Ureter (tissue), 1 donor: ENCODE results near the gene CDK15. TPM values are rescaled to one million over a fixed set of nuclear protein-coding genes. Genes with fewer than 3 reads are reported as not detected.

ENCODE experiments used
- DNase-seq: peaks from one replicate; pipeline ENCODE4 v3.0.0-alpha.2; 2020; ENCODE audit warnings: low spot score
- total RNA-seq: library from RNA; stranded (reverse); gene quantifications from one replicate; pipeline ENCODE4 v1.2.4, GENCODE V29; 2023
- donor health status: DM: yes; HTN: yes; CAD: no.

CDK15 gene
- total RNA-seq, 1 donor from 2014 or later, result 2.3 TPM

- no peak for DNase-seq
These were observed 102.6 kb downstream of the CDK15 start for GRCh38 chr2:201908901-201909300.

- DNase-seq, result no peak
These were observed 103.0 kb downstream of the CDK15 start for GRCh38 chr2:201909348-201909747.

GRCh38 chr2:201909961-201910361, 103.6 kb downstream of the CDK15 start:
- DNase-seq, result no peak

GRCh38 chr2:201911372-201911771, 105.0 kb downstream of the CDK15 start:
- no peak for DNase-seq

- DNase-seq, result no peak
These were observed 106.9 kb downstream of the CDK15 start for GRCh38 chr2:201913201-201913600.

GRCh38 chr2:201915446-201915845, 109.1 kb downstream of the CDK15 start:
- no peak for DNase-seq

GRCh38 chr2:201916565-201916964, 110.2 kb downstream of the CDK15 start:
- no peak for DNase-seq

- DNase-seq, result no peak
These were observed 112.4 kb downstream of the CDK15 start for GRCh38 chr2:201918616-201919307.

GRCh38 chr2:201919308-201919634, 112.9 kb downstream of the CDK15 start:
- DNase-seq, result no peak

GRCh38 chr2:201923436-201924328, 117.3 kb downstream of the CDK15 start:
- DNase-seq, result no peak

- DNase-seq, result no peak
These were observed 118.1 kb downstream of the CDK15 start for GRCh38 chr2:201924453-201924852.

- DNase-seq, result no peak
These were observed 118.7 kb downstream of the CDK15 start for GRCh38 chr2:201925056-201925455.

- no peak for DNase-seq
These were observed 119.7 kb downstream of the CDK15 start for GRCh38 chr2:201926067-201926466.

- DNase-seq, result no peak
These were observed 122.0 kb downstream of the CDK15 start for GRCh38 chr2:201928363-201928762.

- DNase-seq, result no peak
These were observed 123.1 kb downstream of the CDK15 start for GRCh38 chr2:201929281-201930026.

GRCh38 chr2:201930043-201930442, 123.7 kb downstream of the CDK15 start:
- DNase-seq, result no peak

- DNase-seq, result no peak
These were observed 124.5 kb downstream of the CDK15 start for GRCh38 chr2:201930831-201931230.

GRCh38 chr2:201931475-201931874, 125.1 kb downstream of the CDK15 start:
- no peak for DNase-seq

- no peak for DNase-seq
These were observed 125.6 kb downstream of the CDK15 start for GRCh38 chr2:201931951-201932350.

- DNase-seq, result no peak
These were observed 126.2 kb downstream of the CDK15 start for GRCh38 chr2:201932511-201932910.

- DNase-seq, result no peak
These were observed 127.5 kb downstream of the CDK15 start for GRCh38 chr2:201933792-201934237.

GRCh38 chr2:201936817-201937216, 130.5 kb downstream of the CDK15 start:
- DNase-seq, result no peak
